GM12878 (cell line): ENCODE measurements around the gene FRMD5. TPM values are rescaled to one million over a fixed set of nuclear protein-coding genes. Genes with fewer than 3 reads are reported as not detected.

Source experiments
- ATAC-seq: fragments of 200-7000 bp; cut with Tn5 transposase; 3 replicates; pipeline ENCODE4 v1.9.1; 2020; ENCODE audit warnings: mild to moderate bottlenecking, moderate library complexity
- BruUV-seq: library from RNA; stranded (reverse); fragments of 400-500 nt; replicated peaks from 2 replicates; lab custom pipeline; 2021; lab: Mats Ljungman, UMichigan
- CTCF ChIA-PET: fragments of 300-600 bp; sonication (Branson Sonifier 250); formaldehyde crosslinking; extraction: SDS; loops from one replicate; lab custom pipeline; 2021; ENCODE audit warnings: inconsistent platforms; lab: Yijun Ruan, JAX
- POLR2A ChIA-PET: fragments of 350-600 bp; formaldehyde crosslinking; extraction: SDS; loops from one replicate; lab custom pipeline; 2021; ENCODE audit warnings: inconsistent platforms; lab: Charles Lee
- RAD21 ChIA-PET: fragments of 300-600 bp; sonication (Branson Sonifier 250); formaldehyde crosslinking; loops from one replicate; lab custom pipeline; 2023; ENCODE audit warnings: antibody characterized with exemption; ENCODE audit not compliant: unreplicated experiment; lab: Charles Lee
- SMC1A ChIA-PET: fragments of 300-600 bp; sonication (Branson Sonifier 250); formaldehyde crosslinking; loops from one replicate; lab custom pipeline; 2023; ENCODE audit not compliant: unreplicated experiment, uncharacterized antibody; lab: Charles Lee
- DNase-seq: peaks from one replicate; pipeline ENCODE4 v3.0.0-alpha.2; 2011; ENCODE audit warnings: low read depth, low spot score
- FAIRE-seq: peaks from 3 replicates; lab custom pipeline; 2011; peaks lifted over from hg19 to GRCh38; lab: Jason Lieb, UNC
- H2AFZ ChIP-seq: 2 replicates; pipeline ENCODE4 v1.6.0; 2011; ENCODE audit warnings: low read depth, low read length, control low read depth; ENCODE audit not compliant: control insufficient read depth
- H3K27ac ChIP-seq: 2 replicates; pipeline ENCODE4 v1.5.1; 2011; ENCODE audit warnings: control low read depth; ENCODE audit not compliant: control insufficient read depth, insufficient read depth
- H3K27me3 ChIP-seq, 2 experiments: replicated peaks in 1 of 2; 2 replicates each; pipeline versions ENCODE4 v1.6.0 to v1.6.1; 2011; ENCODE audit warnings: low read length in 1 of 2; ENCODE audit not compliant: control insufficient read depth in 2 of 2, insufficient read depth in 2 of 2
- H3K36me3 ChIP-seq, 2 experiments: 2 replicates each; pipeline ENCODE4 v1.5.1; 2011; ENCODE audit warnings: low read length in 1 of 2; ENCODE audit not compliant: control insufficient read depth in 2 of 2, insufficient read depth in 2 of 2
- H3K4me1 ChIP-seq: 2 replicates; pipeline ENCODE4 v1.6.1; 2011; ENCODE audit warnings: mild to moderate bottlenecking, low read length, moderate library complexity, mixed read lengths; ENCODE audit not compliant: control insufficient read depth, insufficient read depth
- H3K4me2 ChIP-seq: 2 replicates; pipeline ENCODE4 v1.6.0; 2011; ENCODE audit warnings: control low read depth; ENCODE audit not compliant: control insufficient read depth, insufficient read depth
- H3K4me3 ChIP-seq: fragments of 200-600 bp; sonication (generic); 2 replicates; pipeline ENCODE4 v1.5.1; 2016
- H3K79me2 ChIP-seq: 2 replicates; pipeline ENCODE4 v1.6.0; 2011; ENCODE audit warnings: low read length; ENCODE audit not compliant: control insufficient read depth, insufficient read depth
- H3K9ac ChIP-seq: 2 replicates; pipeline ENCODE4 v1.8.0; 2011; ENCODE audit warnings: low read length, control low read depth, mixed read lengths; ENCODE audit not compliant: control insufficient read depth, insufficient read depth
- H3K9me3 ChIP-seq: replicated peaks from 3 replicates; pipeline ENCODE4 v1.5.1; 2011; ENCODE audit warnings: mild to moderate bottlenecking, low read length; ENCODE audit not compliant: control insufficient read depth, insufficient read depth
- H4K20me1 ChIP-seq: 2 replicates; pipeline ENCODE4 v1.6.0; 2011; ENCODE audit not compliant: control insufficient read depth, insufficient read depth
- MEF2B ChIP-seq: fragments of 450-650 bp; IDR thresholded peaks from 2 replicates; pipeline ENCODE4 v1.6.1; 2018; ENCODE audit warnings: mild to moderate bottlenecking, moderate library complexity; ENCODE audit not compliant: partially characterized antibody, poor library complexity, severe bottlenecking
- SMARCA5 ChIP-seq: fragments of 450-650 bp; IDR thresholded peaks from 2 replicates; pipeline ENCODE4 v1.6.1; 2017; ENCODE audit warnings: mild to moderate bottlenecking
- SREBF1 ChIP-seq: IDR thresholded peaks from 2 replicates; pipeline ENCODE4 v1.6.1; 2012; ENCODE audit warnings: mild to moderate bottlenecking, low read length
- TAF1 ChIP-seq: IDR thresholded peaks from 2 replicates; pipeline ENCODE4 v1.6.1; 2011; ENCODE audit warnings: mild to moderate bottlenecking, low read depth, low read length, borderline replicate concordance
- WGBS: methylation state at CpG from one replicate; pipeline ENCODE4 v1.1.6; 2016; ENCODE audit warnings: low lambda C conversion rate; ENCODE audit not compliant: insufficient replicate concordance, insufficient coverage; ENCODE audit errors: missing lambda C conversion rate; 5-methylcytosine and 5-hydroxymethylcytosine counted together
- in situ Hi-C: fragments of 300-500 bp; cut with MboI; formaldehyde crosslinking; loops from 9 replicates; pipeline ENCODE4 v1.14.3; 2018; ENCODE audit warnings: mixed read lengths
- intact Hi-C: fragments of 100-400 bp; cut with micrococcal nuclease; formaldehyde crosslinking; loops from one replicate; pipeline ENCODE4 v1.14.2; 2022; ENCODE audit not compliant: unreplicated experiment
- polyA plus RNA-seq, 11 experiments: library from polyadenylated mRNA; depleted of rRNA in 4 of 11; unstranded in 6 of 11; stranded (reverse) in 5 of 11; fragments of >200 nt; fragmentation: Nextera tagmentation in 4 of 11; fragmentation: Illumina TruSeq in 1 of 11; extraction: Ambion mirVana in 4 of 11; extraction: Trizol in 1 of 11; gene quantifications; 1 replicate in 1 of 11; 2 replicates in 10 of 11; pipeline versions ENCODE4 v1.2.1 to v1.2.3, GENCODE V29; 2011 to 2016; ENCODE audit warnings: inconsistent platforms in 2 of 11, missing spikeins in 2 of 11, low read depth in 1 of 11
- total RNA-seq, 4 experiments: library from RNA; depleted of rRNA in 3 of 4; stranded (reverse); fragments of >200 nt in 3 of 4; fragmentation: Illumina TruSeq in 1 of 4; extraction: Trizol in 1 of 4; gene quantifications; 2 replicates each; pipeline versions ENCODE4 v1.2.1 to v1.2.3, GENCODE V29; 2013 to 2021
- TF ChIP-seq, protein P1 (sequence below): fragments of 150-350 bp; IDR thresholded peaks from 2 replicates; pipeline ENCODE4 v1.6.1; 2016; ENCODE audit warnings: low read depth, low read length
- TF ChIP-seq, protein P2 (sequence below): IDR thresholded peaks from 2 replicates; pipeline ENCODE4 v1.6.1; 2012; ENCODE audit warnings: improper control_type of control experiment, low read depth, low read length; ENCODE audit not compliant: insufficient replicate concordance
- TF ChIP-seq, protein P3 (sequence below): IDR thresholded peaks from 2 replicates; pipeline ENCODE4 v1.6.1; 2012; ENCODE audit warnings: low read depth, low read length, improper control_type of control experiment
- TF ChIP-seq, protein P4 (sequence below): fragments of 450-650 bp; IDR thresholded peaks from 2 replicates; pipeline ENCODE4 v1.6.1; 2017; ENCODE audit warnings: low read depth, mild to moderate bottlenecking, moderate library complexity

Gene FRMD5
- total and polyA plus RNA-seq, 10 of the 15 experiments (the other 5 are each of a cell fraction or from before 2014, with no cell fraction given), result 0.26 to 6.4 (median 0.68) TPM; not detected in 1

DNA sequence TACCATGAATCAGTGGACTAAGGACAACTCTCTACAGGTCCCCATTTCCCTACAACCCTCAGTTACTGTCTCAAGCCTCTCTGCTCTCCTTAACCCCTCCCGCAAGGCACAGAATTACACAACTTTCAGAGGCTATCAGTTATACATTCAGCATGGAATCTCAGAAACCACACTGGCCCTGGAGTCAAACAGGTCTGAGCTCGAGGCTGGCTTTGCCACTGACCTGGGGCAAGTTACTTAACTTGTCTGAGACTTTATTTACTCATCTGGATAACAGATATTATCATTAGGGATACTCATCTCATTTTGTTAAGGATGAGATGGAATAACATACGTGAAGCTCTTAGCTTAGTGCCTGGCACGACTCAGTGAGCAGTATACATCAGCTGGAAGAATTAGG lies 273.1 kb downstream of the FRMD5 start:
- POLR2A ChIA-PET, result no interaction called here
- Histone ChIP-seq H3K4me3 (no peak overlapping the region), H4K20me1 (no peaks in the 10 kb centered on the region), H3K9ac (no peak overlapping the region), H3K27me3 (no peaks in the 10 kb centered on the region), H3K9me3 (no peaks in the 10 kb centered on the region), H3K79me2 (no peaks in the 10 kb centered on the region), H3K27ac (no peak overlapping the region), H3K4me1 (no peaks in the 10 kb centered on the region), H2AFZ (no peak overlapping the region), H3K4me2 (no peak overlapping the region), H3K36me3 (no peaks in the 10 kb centered on the region)
- WGBS, result 30% methylated on average over 4 of the region's 4 CpGs
- BruUV-seq, result no TSS peak
- no peak for DNase-seq
- no peak for ATAC-seq
- intact Hi-C loops (no loop called here), in situ Hi-C loops (no loop called here)
- RAD21 ChIA-PET, result interaction anchor here (1.4 kb wide), 1 partner anchor 17 kb away, joined by 5 read pairs; no protein-coding TSS in a partner anchor
- no peak for FAIRE-seq
- SMC1A ChIA-PET, result interaction anchor here (0.6 to 0.8 kb wide), 2 partner anchors 117 to 376 kb away, joined by 3 to 4 read pairs; no protein-coding TSS in a partner anchor
- CTCF ChIA-PET, result interaction anchor here (1.4 kb wide), 1 partner anchor 18 kb away, joined by 5 read pairs; no protein-coding TSS in a partner anchor
- TF ChIP-seq TAF1 (no peak), MEF2B (no peak), SMARCA5 (no peak), SREBF1 (no peak)
- TF ChIP-seq, protein P1, sequence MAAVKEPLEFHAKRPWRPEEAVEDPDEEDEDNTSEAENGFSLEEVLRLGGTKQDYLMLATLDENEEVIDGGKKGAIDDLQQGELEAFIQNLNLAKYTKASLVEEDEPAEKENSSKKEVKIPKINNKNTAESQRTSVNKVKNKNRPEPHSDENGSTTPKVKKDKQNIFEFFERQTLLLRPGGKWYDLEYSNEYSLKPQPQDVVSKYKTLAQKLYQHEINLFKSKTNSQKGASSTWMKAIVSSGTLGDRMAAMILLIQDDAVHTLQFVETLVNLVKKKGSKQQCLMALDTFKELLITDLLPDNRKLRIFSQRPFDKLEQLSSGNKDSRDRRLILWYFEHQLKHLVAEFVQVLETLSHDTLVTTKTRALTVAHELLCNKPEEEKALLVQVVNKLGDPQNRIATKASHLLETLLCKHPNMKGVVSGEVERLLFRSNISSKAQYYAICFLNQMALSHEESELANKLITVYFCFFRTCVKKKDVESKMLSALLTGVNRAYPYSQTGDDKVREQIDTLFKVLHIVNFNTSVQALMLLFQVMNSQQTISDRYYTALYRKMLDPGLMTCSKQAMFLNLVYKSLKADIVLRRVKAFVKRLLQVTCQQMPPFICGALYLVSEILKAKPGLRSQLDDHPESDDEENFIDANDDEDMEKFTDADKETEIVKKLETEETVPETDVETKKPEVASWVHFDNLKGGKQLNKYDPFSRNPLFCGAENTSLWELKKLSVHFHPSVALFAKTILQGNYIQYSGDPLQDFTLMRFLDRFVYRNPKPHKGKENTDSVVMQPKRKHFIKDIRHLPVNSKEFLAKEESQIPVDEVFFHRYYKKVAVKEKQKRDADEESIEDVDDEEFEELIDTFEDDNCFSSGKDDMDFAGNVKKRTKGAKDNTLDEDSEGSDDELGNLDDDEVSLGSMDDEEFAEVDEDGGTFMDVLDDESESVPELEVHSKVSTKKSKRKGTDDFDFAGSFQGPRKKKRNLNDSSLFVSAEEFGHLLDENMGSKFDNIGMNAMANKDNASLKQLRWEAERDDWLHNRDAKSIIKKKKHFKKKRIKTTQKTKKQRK, result no peak
- TF ChIP-seq, protein P2, sequence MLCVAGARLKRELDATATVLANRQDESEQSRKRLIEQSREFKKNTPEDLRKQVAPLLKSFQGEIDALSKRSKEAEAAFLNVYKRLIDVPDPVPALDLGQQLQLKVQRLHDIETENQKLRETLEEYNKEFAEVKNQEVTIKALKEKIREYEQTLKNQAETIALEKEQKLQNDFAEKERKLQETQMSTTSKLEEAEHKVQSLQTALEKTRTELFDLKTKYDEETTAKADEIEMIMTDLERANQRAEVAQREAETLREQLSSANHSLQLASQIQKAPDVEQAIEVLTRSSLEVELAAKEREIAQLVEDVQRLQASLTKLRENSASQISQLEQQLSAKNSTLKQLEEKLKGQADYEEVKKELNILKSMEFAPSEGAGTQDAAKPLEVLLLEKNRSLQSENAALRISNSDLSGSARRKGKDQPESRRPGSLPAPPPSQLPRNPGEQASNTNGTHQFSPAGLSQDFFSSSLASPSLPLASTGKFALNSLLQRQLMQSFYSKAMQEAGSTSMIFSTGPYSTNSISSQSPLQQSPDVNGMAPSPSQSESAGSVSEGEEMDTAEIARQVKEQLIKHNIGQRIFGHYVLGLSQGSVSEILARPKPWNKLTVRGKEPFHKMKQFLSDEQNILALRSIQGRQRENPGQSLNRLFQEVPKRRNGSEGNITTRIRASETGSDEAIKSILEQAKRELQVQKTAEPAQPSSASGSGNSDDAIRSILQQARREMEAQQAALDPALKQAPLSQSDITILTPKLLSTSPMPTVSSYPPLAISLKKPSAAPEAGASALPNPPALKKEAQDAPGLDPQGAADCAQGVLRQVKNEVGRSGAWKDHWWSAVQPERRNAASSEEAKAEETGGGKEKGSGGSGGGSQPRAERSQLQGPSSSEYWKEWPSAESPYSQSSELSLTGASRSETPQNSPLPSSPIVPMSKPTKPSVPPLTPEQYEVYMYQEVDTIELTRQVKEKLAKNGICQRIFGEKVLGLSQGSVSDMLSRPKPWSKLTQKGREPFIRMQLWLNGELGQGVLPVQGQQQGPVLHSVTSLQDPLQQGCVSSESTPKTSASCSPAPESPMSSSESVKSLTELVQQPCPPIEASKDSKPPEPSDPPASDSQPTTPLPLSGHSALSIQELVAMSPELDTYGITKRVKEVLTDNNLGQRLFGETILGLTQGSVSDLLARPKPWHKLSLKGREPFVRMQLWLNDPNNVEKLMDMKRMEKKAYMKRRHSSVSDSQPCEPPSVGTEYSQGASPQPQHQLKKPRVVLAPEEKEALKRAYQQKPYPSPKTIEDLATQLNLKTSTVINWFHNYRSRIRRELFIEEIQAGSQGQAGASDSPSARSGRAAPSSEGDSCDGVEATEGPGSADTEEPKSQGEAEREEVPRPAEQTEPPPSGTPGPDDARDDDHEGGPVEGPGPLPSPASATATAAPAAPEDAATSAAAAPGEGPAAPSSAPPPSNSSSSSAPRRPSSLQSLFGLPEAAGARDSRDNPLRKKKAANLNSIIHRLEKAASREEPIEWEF, result no peak
- TF ChIP-seq, protein P3, sequence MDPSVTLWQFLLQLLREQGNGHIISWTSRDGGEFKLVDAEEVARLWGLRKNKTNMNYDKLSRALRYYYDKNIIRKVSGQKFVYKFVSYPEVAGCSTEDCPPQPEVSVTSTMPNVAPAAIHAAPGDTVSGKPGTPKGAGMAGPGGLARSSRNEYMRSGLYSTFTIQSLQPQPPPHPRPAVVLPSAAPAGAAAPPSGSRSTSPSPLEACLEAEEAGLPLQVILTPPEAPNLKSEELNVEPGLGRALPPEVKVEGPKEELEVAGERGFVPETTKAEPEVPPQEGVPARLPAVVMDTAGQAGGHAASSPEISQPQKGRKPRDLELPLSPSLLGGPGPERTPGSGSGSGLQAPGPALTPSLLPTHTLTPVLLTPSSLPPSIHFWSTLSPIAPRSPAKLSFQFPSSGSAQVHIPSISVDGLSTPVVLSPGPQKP, result no peak
- TF ChIP-seq, protein P4, sequence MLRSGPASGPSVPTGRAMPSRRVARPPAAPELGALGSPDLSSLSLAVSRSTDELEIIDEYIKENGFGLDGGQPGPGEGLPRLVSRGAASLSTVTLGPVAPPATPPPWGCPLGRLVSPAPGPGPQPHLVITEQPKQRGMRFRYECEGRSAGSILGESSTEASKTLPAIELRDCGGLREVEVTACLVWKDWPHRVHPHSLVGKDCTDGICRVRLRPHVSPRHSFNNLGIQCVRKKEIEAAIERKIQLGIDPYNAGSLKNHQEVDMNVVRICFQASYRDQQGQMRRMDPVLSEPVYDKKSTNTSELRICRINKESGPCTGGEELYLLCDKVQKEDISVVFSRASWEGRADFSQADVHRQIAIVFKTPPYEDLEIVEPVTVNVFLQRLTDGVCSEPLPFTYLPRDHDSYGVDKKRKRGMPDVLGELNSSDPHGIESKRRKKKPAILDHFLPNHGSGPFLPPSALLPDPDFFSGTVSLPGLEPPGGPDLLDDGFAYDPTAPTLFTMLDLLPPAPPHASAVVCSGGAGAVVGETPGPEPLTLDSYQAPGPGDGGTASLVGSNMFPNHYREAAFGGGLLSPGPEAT, result no peak
